Activated naive CD4-positive, alpha-beta T cell treated with anti-CD3 and anti-CD28 coated beads, Interleukin-2, amount 50 U/mL, for 24 hours (primary cell): ENCODE measurements around the gene ATG101.
A peak's percentile ranks its signal among the peaks of the same experiment; 100 is the strongest.

ENCODE experiments used
- H3K27ac Mint-ChIP-seq: one replicate; pipeline ENCODE4 v1.8.0; 2021; ENCODE audit warnings: mild to moderate bottlenecking, mixed read lengths
- H3K27me3 Mint-ChIP-seq: one replicate; pipeline ENCODE4 v1.8.0; 2021; ENCODE audit warnings: mixed read lengths
- H3K36me3 Mint-ChIP-seq: one replicate; pipeline ENCODE4 v1.8.0; 2021; ENCODE audit warnings: mixed read lengths
- H3K4me1 Mint-ChIP-seq: one replicate; pipeline ENCODE4 v1.8.0; 2021; ENCODE audit warnings: mixed read lengths
- H3K4me3 Mint-ChIP-seq: one replicate; pipeline ENCODE4 v1.8.0; 2021; ENCODE audit warnings: mild to moderate bottlenecking, mixed read lengths
- H3K9me3 Mint-ChIP-seq: one replicate; pipeline ENCODE4 v1.8.0; 2021; ENCODE audit warnings: mixed read lengths

Gene ATG101

GRCh38 chr12:52035926-52036325 lies 33.9 kb upstream of the ATG101 start:
- peak overlapping the region; percentile 72 for H3K27ac Mint-ChIP-seq
- H3K36me3 Mint-ChIP-seq, result no peaks in the 10 kb centered on the region
- peak overlapping the region; percentile 76 for H3K4me3 Mint-ChIP-seq
- H3K9me3 Mint-ChIP-seq, result no peaks in the 10 kb centered on the region
- H3K27me3 Mint-ChIP-seq, result no peaks in the 10 kb centered on the region
- peaks cover 69% of the 10 kb centered on the region for H3K4me1 Mint-ChIP-seq

- H3K9me3 Mint-ChIP-seq, result no peaks in the 10 kb centered on the region
- H3K27ac Mint-ChIP-seq, result no peak overlapping the region
- peak overlapping the region; percentile 76 for H3K4me3 Mint-ChIP-seq
- peaks cover 75% of the 10 kb centered on the region for H3K4me1 Mint-ChIP-seq
- no peaks in the 10 kb centered on the region for H3K27me3 Mint-ChIP-seq
- H3K36me3 Mint-ChIP-seq, result no peaks in the 10 kb centered on the region
Measured at GRCh38 chr12:52036587-52037171, 33.1 kb upstream of the ATG101 start.

- peak overlapping the region; percentile 79 for H3K4me3 Mint-ChIP-seq
- no peaks in the 10 kb centered on the region for H3K36me3 Mint-ChIP-seq
- H3K27me3 Mint-ChIP-seq, result no peaks in the 10 kb centered on the region
- H3K9me3 Mint-ChIP-seq, result no peaks in the 10 kb centered on the region
- H3K27ac Mint-ChIP-seq, result no peak overlapping the region
- H3K4me1 Mint-ChIP-seq, result peaks cover 75% of the 10 kb centered on the region
Measured at GRCh38 chr12:52037248-52037861, 32.4 kb upstream of the ATG101 start.

GRCh38 chr12:52038447-52038846 lies 31.3 kb upstream of the ATG101 start:
- Mint-ChIP-seq H3K27me3 (no peaks in the 10 kb centered on the region), H3K4me1 (peaks cover 71% of the 10 kb centered on the region), H3K36me3 (no peaks in the 10 kb centered on the region), H3K9me3 (no peaks in the 10 kb centered on the region), H3K4me3 (peak overlapping the region; percentile 79), H3K27ac (peak overlapping the region; percentile 53)

GRCh38 chr12:52041035-52041434 lies 28.7 kb upstream of the ATG101 start:
- no peaks in the 10 kb centered on the region for H3K36me3 Mint-ChIP-seq

GRCh38 chr12:52041695-52042123 lies 28.1 kb upstream of the ATG101 start:
- Mint-ChIP-seq H3K4me1 (peaks cover 46% of the 10 kb centered on the region), H3K27ac (peak overlapping the region; percentile 68), H3K36me3 (no peaks in the 10 kb centered on the region), H3K27me3 (no peaks in the 10 kb centered on the region), H3K4me3 (peak overlapping the region; percentile 49), H3K9me3 (no peaks in the 10 kb centered on the region)

More at GRCh38 chr12:52041035-52041434, 28.7 kb upstream of the ATG101 start:
- H3K9me3 Mint-ChIP-seq, result no peaks in the 10 kb centered on the region
- H3K27ac Mint-ChIP-seq, result no peak overlapping the region
- peaks cover 52% of the 10 kb centered on the region for H3K4me1 Mint-ChIP-seq
- peak overlapping the region; percentile 30 for H3K4me3 Mint-ChIP-seq
- no peaks in the 10 kb centered on the region for H3K27me3 Mint-ChIP-seq

GRCh38 chr12:52042706-52043385 lies 26.9 kb upstream of the ATG101 start:
- no peaks in the 10 kb centered on the region for H3K9me3 Mint-ChIP-seq
- peaks cover 46% of the 10 kb centered on the region for H3K4me1 Mint-ChIP-seq
- no peaks in the 10 kb centered on the region for H3K36me3 Mint-ChIP-seq
- peak overlapping the region; percentile 49 for H3K4me3 Mint-ChIP-seq
- no peak overlapping the region for H3K27ac Mint-ChIP-seq
- H3K27me3 Mint-ChIP-seq, result no peaks in the 10 kb centered on the region

GRCh38 chr12:52043386-52044212 lies 26.2 kb upstream of the ATG101 start:
- H3K27me3 Mint-ChIP-seq, result no peaks in the 10 kb centered on the region
- no peak overlapping the region for H3K4me3 Mint-ChIP-seq
- peaks cover 40% of the 10 kb centered on the region for H3K4me1 Mint-ChIP-seq
- no peaks in the 10 kb centered on the region for H3K9me3 Mint-ChIP-seq
- no peaks in the 10 kb centered on the region for H3K36me3 Mint-ChIP-seq
- no peak overlapping the region for H3K27ac Mint-ChIP-seq

GRCh38 chr12:52044292-52044983 lies 25.3 kb upstream of the ATG101 start:
- no peaks in the 10 kb centered on the region for H3K36me3 Mint-ChIP-seq
- H3K27me3 Mint-ChIP-seq, result no peaks in the 10 kb centered on the region
- H3K9me3 Mint-ChIP-seq, result no peaks in the 10 kb centered on the region
- H3K4me1 Mint-ChIP-seq, result peaks cover 36% of the 10 kb centered on the region
- no peak overlapping the region for H3K27ac Mint-ChIP-seq
- H3K4me3 Mint-ChIP-seq, result no peak overlapping the region

- Mint-ChIP-seq H3K4me1 (peaks cover 34% of the 10 kb centered on the region), H3K36me3 (no peaks in the 10 kb centered on the region), H3K27me3 (no peaks in the 10 kb centered on the region), H3K4me3 (no peak overlapping the region), H3K27ac (no peak overlapping the region), H3K9me3 (no peaks in the 10 kb centered on the region)
Measured at GRCh38 chr12:52045794-52046199, 24.0 kb upstream of the ATG101 start.

GRCh38 chr12:52046859-52047258 lies 22.9 kb upstream of the ATG101 start:
- H3K4me1 Mint-ChIP-seq, result peaks cover 30% of the 10 kb centered on the region
- no peaks in the 10 kb centered on the region for H3K9me3 Mint-ChIP-seq
- H3K36me3 Mint-ChIP-seq, result no peaks in the 10 kb centered on the region
- no peak overlapping the region for H3K4me3 Mint-ChIP-seq
- H3K27me3 Mint-ChIP-seq, result no peaks in the 10 kb centered on the region
- peak overlapping the region; percentile 46 for H3K27ac Mint-ChIP-seq

- no peaks in the 10 kb centered on the region for H3K36me3 Mint-ChIP-seq
- H3K4me1 Mint-ChIP-seq, result peaks cover 36% of the 10 kb centered on the region
- peak overlapping the region; percentile 60 for H3K27ac Mint-ChIP-seq
- H3K4me3 Mint-ChIP-seq, result peak overlapping the region; percentile 97
- no peaks in the 10 kb centered on the region for H3K9me3 Mint-ChIP-seq
- no peaks in the 10 kb centered on the region for H3K27me3 Mint-ChIP-seq
Measured at GRCh38 chr12:52049286-52049685, 20.5 kb upstream of the ATG101 start.

GRCh38 chr12:52049688-52050087 lies 20.1 kb upstream of the ATG101 start:
- Mint-ChIP-seq H3K9me3 (no peaks in the 10 kb centered on the region), H3K27ac (peak overlapping the region; percentile 56), H3K4me1 (peaks cover 36% of the 10 kb centered on the region), H3K27me3 (no peaks in the 10 kb centered on the region), H3K4me3 (peak overlapping the region; percentile 97), H3K36me3 (no peaks in the 10 kb centered on the region)

GRCh38 chr12:52050116-52050757 lies 19.5 kb upstream of the ATG101 start:
- H3K4me3 Mint-ChIP-seq, result peak overlapping the region; percentile 97
- H3K36me3 Mint-ChIP-seq, result no peaks in the 10 kb centered on the region
- H3K9me3 Mint-ChIP-seq, result no peaks in the 10 kb centered on the region
- H3K27ac Mint-ChIP-seq, result peak overlapping the region; percentile 91
- peaks cover 36% of the 10 kb centered on the region for H3K4me1 Mint-ChIP-seq
- no peaks in the 10 kb centered on the region for H3K27me3 Mint-ChIP-seq
